WI38 (cell line): ENCODE results near the gene EMC8.

Experiments used
- H3K4me3 ChIP-seq: 2 replicates; pipeline ENCODE4 v1.5.1; 2011; ENCODE audit warnings: low read depth, mild to moderate bottlenecking, control low read depth, low read length
- CTCF ChIP-seq: IDR thresholded peaks from 2 replicates; pipeline ENCODE4 v1.5.1; 2012; ENCODE audit warnings: low read depth, mild to moderate bottlenecking, control low read depth, low read length

EMC8 gene

GRCh38 chr16:85805442-85806045, 6.2 kb upstream of the EMC8 start:
- no peak for TF ChIP-seq CTCF
- H3K4me3 ChIP-seq: no peak overlapping the region

GRCh38 chr16:85803570-85803969, 4.2 kb upstream of the EMC8 start:
- no peak for TF ChIP-seq CTCF
- no peak overlapping the region for H3K4me3 ChIP-seq

GRCh38 chr16:85800321-85800669, 951 bp upstream of the EMC8 start:
- no peak for TF ChIP-seq CTCF
- H3K4me3 ChIP-seq: peak overlapping the region; percentile 93

GRCh38 chr16:85798901-85799496, 345 bp downstream of the EMC8 start:
- peak overlapping the region; percentile 93 for H3K4me3 ChIP-seq
- no peak for TF ChIP-seq CTCF

GRCh38 chr16:85798283-85798776, 1.0 kb downstream of the EMC8 start:
- no peak for TF ChIP-seq CTCF
- H3K4me3 ChIP-seq: peak overlapping the region; percentile 93

- H3K4me3 ChIP-seq: no peak overlapping the region
- TF ChIP-seq CTCF: no peak
These were observed 2.7 kb downstream of the EMC8 start for GRCh38 chr16:85796599-85796998.

- H3K4me3 ChIP-seq: no peak overlapping the region
- no peak for TF ChIP-seq CTCF
These were observed 3.2 kb downstream of the EMC8 start for GRCh38 chr16:85796152-85796551.
